HG03565 (cell line): ENCODE data around the gene SGCD.

Experiments used
- ATAC-seq: cut with Tn5 transposase; IDR thresholded peaks from one replicate; pipeline ENCODE4 v1.9.1; 2021; ENCODE audit warnings: mild to moderate bottlenecking, moderate library complexity; ENCODE audit not compliant: unreplicated experiment

SGCD gene

DNA sequence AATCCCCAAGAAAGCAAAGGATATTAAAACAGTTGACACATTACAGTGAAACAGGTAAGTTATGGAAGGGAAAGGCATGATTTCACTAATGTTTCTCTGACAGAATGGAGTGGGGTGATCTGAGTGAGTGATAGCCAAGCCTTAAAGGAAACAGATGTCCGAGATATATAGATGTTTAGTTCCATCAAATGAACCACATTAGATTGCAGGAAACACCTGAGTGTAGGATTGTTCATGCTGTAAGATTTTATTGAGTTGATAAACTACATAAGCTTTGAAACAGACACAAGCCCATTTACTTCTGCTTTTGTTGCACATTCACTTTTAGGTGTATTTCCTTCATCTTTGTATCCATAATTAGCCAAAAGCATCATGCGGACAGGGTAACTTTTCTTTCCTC, 356.0 kb downstream of the SGCD start:
- ATAC-seq: no peak

DNA sequence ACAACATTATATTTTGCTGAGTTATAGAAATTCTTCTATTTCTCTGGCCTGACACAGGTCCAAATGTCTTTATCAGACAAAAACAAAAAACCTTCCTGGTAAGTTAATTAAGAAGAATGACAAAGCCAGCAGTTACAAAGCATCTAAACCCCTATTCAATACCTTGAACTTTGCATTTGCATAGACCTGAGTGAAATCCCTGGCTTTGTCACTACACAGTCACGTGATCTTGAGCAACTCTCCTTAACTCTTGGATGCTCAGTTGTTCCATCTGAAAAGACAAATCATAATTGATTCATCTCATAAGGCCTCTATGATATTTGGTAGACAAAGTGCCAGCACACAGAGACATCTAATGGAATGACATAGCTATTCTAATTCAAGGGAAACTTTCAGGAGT, 356.5 kb downstream of the SGCD start:
- ATAC-seq: no peak

DNA sequence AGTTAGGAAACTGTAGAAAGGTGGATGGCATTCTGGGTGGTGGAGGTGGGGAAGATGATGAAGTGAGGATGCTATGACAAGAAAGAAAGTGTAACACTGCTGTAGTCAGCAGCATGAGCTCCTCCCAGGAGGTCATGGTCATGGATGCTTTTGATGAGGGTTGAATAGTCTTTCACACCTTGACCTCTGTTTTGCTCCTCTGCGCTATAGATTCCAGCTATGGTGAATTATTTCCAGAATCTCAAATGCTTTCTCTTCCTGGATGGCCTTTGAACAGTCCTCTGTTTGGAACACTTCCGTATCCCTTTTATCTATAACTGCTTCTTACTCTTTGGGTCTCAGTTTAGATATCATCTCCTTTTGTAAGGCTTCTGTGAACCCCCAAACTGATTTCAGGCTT, 357.3 kb downstream of the SGCD start:
- ATAC-seq: no peak

DNA sequence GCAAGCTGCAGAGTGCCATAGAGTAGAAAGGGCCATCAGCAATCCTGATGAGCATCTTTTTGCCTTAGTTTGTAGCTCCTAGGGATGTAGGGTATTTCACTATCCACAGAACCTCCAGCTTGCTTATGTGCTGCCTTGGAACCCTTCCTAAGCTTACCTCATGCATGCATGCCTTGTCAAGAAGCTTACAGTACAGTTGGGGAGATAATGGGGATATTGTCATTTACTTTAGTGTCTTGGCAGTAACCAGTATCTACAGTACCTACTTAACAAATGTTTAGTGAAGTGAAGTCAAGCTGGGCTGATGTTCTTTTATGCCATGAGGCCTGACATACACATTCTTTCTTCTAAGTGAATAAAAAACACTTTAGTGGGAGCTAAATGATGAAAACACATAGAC, 358.5 kb downstream of the SGCD start:
- ATAC-seq: no peak

DNA sequence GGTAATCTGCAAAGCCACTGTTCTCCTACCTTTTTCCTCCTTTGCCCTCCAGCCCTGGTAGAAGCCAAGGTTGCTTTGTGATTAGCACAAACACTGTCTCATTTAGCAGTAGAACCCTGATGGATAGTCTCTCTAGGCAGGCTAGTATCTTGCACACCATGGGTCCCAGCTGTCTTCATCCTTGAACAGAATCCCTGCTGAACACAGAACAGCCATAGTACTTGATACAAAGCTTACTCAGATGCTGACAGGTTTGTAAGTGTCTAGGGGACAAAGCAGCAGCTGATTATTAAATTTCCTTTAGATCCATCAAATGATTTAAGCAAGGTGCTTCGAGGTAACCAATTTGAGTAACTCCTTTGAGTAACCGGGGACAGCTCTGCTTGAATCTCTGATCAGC, 359.4 kb downstream of the SGCD start:
- no peak for ATAC-seq

DNA sequence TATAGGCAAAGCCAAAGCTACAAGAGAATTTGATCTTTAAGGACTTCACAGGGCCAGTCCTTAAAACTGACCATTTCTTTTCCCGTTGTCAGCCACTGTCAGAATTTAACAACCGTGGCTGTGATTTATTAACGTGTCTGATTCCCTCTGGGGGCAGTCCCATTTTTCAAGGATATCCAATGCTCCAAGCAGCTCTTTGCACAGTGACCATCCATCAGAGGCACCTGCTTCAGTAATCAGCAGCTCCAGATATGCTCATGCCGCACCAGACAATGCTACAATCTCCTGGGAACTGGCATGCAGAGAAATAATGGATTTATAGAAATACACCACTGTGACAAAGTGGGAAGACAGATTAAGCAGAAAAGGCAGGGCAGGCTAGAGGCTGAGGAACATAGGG, 359.8 kb downstream of the SGCD start:
- no peak for ATAC-seq

DNA sequence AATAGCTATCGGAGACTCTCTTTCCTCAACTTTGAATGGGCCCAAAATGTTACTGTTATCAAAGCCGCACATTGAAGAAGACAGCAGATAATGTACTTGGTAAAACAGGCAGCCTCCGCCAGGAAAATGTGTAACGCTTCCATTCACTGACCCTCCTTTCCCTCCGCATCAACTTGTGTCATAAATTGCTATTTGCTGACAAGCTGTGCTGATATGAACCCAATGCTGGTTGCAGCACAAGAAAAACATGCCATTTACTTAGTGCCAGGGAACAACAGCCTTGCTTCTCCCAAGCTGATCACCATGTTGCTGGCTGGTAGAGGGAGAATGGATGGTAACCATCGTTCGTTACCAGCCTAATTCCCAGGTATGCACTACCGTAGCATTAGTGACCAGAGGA, 360.6 kb downstream of the SGCD start:
- no peak for ATAC-seq

DNA sequence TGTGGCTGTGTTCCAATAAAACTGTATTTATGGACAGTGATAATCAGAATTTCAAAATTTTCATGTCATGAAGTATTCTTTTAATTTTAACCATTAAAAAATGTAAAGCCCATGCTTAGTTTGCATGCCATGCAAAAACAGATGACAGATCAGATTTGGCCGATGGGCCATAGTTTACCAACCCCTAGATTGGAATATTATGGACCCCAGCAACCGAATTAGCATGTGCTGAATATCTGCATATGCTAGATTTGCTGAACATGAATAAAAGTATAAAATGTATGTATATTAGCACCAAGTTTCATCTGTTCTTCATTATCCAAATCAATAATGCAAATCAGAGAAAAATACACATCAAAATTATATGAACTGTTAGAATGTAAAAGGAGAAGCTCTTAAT, 364.6 kb downstream of the SGCD start:
- no peak for ATAC-seq

DNA sequence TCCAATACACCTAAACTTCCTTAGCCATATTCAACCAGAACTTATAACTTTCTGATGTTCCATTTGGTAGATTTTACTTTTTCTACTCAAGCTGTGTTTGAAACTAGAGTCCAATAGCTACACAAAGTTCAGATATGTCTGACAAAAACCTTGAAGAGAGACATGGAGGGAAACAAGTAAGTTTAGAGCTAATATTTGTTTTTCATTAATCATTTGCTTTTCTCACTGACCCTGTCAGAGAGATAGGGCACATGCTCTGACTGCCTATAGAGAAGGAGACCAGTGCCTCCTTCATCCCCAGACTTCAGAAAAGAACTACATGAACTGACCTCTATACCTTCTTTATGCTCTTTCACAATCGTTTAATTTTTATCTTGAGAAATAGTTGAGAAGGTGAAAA, 366.1 kb downstream of the SGCD start:
- no peak for ATAC-seq

DNA sequence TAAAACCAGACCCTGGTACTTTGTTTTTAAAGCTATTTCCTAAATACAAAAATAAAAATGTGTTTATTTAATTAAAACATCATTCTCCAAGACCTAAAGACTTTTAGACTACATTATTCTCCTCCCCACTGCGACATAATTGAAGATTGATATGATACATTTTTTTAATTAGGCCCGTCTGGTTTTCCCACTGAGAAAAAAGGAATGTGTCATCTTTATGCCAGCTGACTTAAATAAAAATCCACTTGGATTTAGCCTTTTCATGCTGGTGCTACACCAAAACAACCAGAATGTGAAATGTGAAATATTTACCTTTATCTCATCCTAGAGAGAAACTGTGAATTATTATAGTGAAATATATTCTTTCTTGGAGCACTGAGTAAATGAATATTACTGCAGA, 367.6 kb downstream of the SGCD start:
- ATAC-seq: no peak

DNA sequence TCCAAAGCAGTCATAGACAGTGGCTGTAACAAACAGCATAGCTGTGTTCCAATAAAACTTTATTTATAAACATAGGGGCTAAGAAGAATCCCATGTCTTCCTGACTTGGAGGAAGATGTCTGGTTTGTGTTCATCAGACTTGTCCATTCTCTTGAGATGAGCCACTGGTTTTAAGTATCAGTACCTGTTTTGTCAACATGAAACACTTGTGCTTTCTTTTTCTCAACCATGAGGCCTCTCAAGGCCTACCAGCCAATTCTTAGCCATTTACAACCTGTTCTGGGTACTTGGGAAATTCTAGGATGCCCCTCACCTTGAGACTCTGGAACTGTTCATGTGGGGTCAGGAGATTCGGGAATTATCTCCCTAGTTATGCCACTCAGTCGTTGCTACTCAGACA, 368.8 kb downstream of the SGCD start:
- ATAC-seq: no peak

DNA sequence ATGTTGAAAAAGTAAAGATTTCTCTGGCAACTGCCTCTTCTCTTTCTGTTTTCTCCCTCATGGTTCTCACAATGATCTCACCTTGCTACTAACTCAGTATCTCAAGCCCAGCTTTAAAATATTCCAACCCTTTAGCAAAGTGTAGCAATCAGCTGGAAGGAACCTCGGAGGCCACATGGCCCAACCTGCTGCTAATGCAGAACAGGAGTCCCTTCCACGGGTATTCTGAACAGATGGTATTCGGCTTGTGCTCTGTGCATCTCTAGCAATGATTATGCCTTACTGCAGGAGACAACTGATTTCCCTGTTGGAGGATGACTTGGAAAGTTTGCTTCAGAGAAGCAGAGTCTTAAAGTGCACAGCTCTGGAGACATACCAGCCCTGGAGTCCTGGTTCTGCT, 371.4 kb downstream of the SGCD start:
- no peak for ATAC-seq

DNA sequence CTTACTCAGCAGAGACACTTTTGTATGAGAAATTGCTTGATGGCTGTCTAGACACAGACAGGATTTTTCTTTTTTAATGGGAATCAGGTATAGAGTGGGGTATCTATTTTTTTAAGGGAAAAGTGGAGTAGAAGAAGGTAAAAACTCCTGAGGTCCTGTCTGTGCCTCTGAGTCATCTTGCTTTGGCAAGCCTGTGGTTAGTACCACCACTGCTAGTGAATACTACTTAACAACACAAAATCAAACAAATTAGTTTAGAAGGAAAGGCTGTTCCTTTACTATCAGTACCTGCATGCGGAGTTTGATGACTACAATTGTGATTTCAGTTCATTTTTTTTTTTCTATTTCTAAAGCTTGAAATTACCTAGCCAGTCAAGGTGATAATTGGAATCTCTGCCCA, 372.2 kb downstream of the SGCD start:
- ATAC-seq: no peak

DNA sequence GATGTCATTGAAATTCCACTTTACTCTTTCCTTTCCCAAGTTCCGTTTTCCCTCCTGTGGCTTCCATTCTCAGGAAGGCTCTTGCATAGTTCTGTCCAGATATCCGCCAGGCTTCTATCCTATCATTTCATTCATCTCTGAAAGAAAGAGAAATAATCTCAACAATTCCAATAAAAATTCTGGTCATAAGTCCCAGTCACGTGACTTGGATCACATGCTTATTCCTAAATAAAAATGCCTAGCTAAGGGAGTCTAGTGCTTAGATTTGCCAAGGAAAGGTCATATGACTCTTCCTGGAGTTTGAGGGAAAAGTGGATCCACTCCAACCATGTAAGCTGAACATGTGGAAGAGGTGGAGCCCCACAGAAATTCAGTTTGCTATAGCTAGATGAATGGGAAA, 377.2 kb downstream of the SGCD start:
- no peak for ATAC-seq

DNA sequence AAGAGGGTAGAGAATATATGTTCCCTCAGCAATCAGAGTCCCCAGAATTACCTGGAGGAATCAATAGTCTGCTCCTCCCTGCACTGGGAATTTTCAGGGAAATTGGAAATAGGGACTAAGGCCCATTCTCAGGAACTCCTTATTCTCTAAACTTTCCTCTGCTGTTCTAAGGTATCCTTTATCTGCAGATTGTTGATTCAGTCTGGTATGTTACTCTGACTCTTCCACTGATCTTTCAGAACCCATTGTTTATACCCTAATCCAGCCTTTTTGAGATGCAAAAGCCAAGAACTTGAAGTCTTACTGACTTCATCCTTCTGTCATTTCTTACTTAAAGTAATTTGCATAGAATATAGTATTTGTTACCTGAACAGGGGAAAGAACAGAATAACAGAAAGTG, 379.7 kb downstream of the SGCD start:
- no peak for ATAC-seq

DNA sequence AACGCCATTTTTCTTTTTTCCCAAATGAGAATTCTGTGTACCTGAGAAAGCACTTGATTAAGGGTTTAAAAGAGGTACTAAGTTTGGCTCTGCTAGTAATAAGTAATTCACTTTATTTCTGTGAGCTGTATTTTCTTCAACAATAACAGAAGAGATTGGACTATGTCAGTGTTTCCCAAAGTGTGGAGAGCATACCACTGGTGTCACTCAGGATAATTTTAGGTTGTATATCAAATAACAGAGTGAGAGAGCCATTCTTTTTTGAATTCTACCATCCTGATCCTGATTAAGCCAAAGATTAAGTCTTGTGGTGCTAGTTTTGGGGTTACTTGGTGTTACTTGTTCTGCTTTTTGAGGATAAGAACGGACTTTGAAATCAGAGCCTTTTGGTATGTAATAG, 380.8 kb downstream of the SGCD start:
- no peak for ATAC-seq

DNA sequence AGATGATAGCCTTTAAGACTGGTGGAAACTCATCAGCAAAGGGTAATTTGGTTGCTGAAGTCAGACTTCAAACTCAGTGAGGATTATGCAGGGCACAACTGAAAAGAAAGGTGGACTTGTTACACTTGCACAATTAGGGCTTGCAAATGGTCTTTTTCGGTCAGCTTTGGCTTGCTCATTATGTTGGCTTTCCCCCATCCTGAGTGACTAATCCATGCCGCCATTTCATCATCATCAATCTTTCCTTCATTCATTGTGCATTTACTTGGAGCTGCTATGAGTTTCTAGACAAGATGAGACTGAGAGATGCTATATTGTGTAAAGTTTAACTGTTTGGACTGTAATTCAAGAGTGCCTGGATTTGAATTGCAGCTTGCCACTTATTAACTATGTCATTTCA, 388.3 kb downstream of the SGCD start:
- ATAC-seq: no peak

DNA sequence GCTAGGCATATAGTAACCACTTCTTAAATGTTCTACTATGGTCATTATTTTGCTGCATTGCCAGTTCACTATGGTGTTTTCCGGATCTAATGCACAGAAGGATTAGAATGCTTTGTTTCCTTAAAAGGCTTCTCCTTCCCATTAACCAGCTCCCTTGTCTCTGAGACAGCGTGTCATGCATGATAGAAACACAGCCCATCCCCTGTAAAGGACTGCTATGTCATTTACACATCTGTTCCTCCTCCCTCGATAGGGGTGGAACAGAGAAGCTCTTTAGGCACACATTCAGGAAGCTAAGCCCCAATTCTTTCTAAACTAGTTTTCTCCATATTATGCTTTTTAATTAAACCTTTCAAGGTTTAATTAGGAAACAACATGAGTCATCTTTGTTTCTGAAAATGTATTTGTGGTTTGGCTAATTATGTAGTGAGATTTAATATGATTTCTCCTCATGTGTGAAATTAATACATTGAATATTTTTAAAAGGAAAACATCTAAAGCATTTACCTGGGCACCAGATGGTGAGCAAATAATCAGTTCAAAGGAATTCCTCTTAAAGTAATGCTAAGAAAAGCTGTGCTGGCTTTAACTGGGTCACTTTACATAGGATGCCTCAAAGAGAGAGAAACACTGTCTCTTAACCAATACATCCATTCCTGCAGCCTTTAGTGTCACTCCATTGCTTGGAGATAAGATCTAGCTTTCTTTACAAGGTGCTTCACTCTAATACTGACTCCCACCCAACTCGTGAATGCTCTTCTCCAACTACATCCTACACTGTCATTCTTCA, 389.8 kb downstream of the SGCD start:
- no peak for ATAC-seq

DNA sequence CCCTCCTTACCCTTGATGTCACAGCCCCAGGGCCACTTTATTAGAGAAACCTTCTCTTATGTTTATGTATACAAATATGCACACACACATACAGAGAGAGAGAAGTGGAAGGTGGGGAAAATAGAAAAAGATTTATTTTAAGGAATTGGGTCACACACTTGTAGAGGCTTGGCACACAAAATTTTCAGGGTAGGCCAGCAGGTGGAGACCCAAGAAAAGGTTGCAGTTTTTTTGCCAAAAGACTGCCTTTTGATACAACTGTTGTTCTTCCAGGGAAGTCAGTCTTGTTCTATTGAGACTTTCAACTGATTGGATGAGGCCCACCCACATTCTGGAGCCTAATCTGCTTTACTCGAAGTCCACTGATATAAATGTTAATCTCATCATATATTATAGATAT, 392.0 kb downstream of the SGCD start:
- ATAC-seq: no peak

DNA sequence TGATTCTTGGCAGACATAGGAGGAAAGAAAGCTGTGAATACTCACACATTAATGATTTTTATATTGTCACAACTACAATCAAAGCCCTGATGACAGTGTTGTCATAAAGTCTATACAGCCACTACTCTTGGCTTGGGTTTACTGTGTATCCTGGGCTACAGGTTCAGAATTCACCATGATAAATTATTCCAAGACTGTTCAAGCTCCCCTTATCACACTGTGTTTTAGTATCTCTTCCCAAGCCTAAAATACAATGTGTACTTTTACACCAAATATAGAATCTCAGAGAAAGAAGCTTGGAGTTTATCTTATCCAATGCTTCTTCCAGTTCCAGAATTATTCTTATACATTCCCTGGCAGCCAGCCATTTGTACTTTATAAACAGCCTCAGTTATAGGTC, 395.4 kb downstream of the SGCD start:
- ATAC-seq: no peak

DNA sequence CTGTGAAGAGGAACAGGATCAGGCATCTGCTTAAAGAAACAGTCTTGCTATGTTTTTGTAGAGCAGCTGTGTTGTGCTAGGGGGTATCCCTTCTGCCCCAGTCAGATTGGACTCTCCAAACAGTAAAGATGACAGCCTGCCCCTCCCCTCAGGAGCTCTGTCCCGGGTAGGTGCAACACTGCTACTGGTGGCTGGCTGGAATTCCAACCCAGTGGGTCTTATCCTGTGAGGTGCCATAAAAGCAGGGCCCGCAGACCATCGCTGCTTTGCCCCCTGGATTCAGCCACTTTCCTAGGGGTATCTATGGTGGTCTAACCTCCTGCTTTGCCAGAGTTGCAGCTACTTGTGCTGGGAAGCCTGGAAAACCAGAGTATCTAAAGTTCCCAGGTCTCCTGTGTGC, 408.5 kb downstream of the SGCD start:
- ATAC-seq: no peak

DNA sequence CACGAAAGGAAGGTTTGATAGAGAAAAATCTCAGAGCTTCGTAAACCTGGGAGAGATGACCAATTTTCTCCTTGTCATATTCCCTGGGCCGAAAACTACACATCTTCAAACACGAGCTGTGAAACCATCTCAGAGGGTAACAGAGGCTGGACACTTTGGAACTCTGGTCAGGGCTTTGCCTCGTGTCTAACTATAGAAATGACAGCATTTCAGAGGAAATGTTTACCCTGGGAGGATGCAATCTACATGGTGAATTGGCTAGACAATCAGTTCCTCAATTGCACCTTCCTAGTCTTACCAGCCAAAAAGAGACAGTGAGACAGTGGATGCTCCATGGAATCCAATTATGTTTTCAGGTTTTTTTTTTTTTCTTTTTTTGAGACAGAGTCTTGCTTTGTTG, 414.6 kb downstream of the SGCD start:
- ATAC-seq: no peak

DNA sequence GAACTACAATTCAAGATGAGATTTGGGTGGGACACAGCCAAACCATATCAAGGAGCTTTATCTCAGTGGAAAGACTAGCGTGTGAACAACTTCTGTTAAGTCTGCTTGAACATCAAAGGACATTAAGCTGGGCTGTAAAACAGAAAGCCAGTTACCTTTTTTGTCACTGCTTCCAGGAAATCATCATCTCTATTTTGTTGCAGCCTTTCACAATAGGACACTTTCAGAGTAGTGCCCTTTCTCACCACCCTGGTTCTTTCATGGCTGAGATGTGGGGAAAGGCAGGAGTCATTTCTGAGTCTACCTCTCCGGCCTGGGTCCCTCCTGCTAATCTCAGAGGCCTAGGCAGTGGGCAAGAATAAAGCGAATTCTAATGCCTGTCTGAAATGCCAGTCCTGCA, 426.9 kb downstream of the SGCD start:
- no peak for ATAC-seq
